Lower lobe of right lung (tissue), 2 donors: Measurements from ENCODE around the gene CPNE5. TPM values are rescaled to one million over a fixed set of nuclear protein-coding genes. Genes with fewer than 3 reads are reported as not detected.
"Not testable (repeated sequence)": the region's sequence is repeated elsewhere in the genome, so short reads cannot be mapped to it uniquely, and the experiment has no call there.

Source experiments
- ATAC-seq, 2 donors: fragments of 200-7000 bp; cut with Tn5 transposase; one replicate each; pipeline ENCODE4 v1.9.1; 2020 to 2022; ENCODE audit warnings: mild to moderate bottlenecking in 2 of 2, moderate library complexity in 2 of 2
- DNase-seq: peaks from one replicate; pipeline ENCODE4 v3.0.0-alpha.2; 2020
- H3K27ac ChIP-seq: fragments of 200-600 bp; one replicate; pipeline ENCODE4 v1.8.0; 2022
- H3K27me3 ChIP-seq: fragments of 200-600 bp; one replicate; pipeline ENCODE4 v1.8.0; 2022; ENCODE audit warnings: low read depth
- H3K36me3 ChIP-seq: fragments of 200-600 bp; one replicate; pipeline ENCODE4 v1.8.0; 2022; ENCODE audit warnings: mild to moderate bottlenecking
- H3K4me1 ChIP-seq: fragments of 200-600 bp; one replicate; pipeline ENCODE4 v1.8.0; 2022
- H3K4me3 ChIP-seq: fragments of 200-600 bp; one replicate; pipeline ENCODE4 v1.8.0; 2022; ENCODE audit warnings: mild to moderate bottlenecking
- H3K9me3 ChIP-seq: fragments of 200-600 bp; one replicate; pipeline ENCODE4 v1.8.0; 2022
- intact Hi-C: fragments of 100-400 bp; cut with DNase I; formaldehyde crosslinking; loops from one replicate; pipeline ENCODE4 v1.11.0; 2022
- total RNA-seq: library from RNA; stranded (reverse); fragmentation: NEBNext Ultra II Directional; extraction: Animal tissue kit (Norgen Biotek cat#: 25700); gene quantifications from one replicate; pipeline ENCODE4 v1.2.1, GENCODE V29; 2021
- TF ChIP-seq, protein P1 (sequence below): fragments of 200-600 bp; IDR thresholded peaks from one replicate; pipeline ENCODE4 v1.8.0; 2022; ENCODE audit warnings: antibody characterized with exemption, mild to moderate bottlenecking
- donor health status: DM: no; HTN: yes; CAD: no; lungs with severe emphysema.

CPNE5 gene
- total RNA-seq, 1 donor from 2014 or later: 2.4 TPM

DNA sequence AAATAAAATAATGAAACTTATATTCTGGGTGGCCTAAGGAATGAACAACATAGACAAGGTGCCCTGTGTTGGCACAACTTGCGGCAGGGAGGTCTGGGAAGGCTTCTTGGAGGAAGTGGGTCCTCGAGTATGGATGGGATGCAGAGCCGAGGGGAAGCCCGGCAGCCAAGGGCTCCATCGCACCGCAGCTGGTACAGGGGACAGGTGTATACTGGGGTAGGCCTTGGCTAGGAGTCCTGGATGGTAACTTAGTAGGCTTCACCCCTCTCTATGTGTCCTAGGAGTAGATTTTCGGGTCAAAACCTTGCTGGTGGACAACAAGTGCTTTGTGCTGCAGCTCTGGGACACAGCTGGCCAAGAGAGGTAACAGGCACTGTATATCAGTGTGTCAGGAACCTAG lies 113.7 kb downstream of the CPNE5 start:
- Histone ChIP-seq H3K9me3 (no peaks in the 10 kb centered on the region), H3K4me3 (no peak overlapping the region), H3K4me1 (no peaks in the 10 kb centered on the region), H3K27me3 (no peaks in the 10 kb centered on the region), H3K36me3 (no peaks in the 10 kb centered on the region), H3K27ac (no peak overlapping the region)
- ATAC-seq (no peak), DNase-seq (peak; percentile 16)
- intact Hi-C loops: no loop called here
- TF ChIP-seq, protein P1, sequence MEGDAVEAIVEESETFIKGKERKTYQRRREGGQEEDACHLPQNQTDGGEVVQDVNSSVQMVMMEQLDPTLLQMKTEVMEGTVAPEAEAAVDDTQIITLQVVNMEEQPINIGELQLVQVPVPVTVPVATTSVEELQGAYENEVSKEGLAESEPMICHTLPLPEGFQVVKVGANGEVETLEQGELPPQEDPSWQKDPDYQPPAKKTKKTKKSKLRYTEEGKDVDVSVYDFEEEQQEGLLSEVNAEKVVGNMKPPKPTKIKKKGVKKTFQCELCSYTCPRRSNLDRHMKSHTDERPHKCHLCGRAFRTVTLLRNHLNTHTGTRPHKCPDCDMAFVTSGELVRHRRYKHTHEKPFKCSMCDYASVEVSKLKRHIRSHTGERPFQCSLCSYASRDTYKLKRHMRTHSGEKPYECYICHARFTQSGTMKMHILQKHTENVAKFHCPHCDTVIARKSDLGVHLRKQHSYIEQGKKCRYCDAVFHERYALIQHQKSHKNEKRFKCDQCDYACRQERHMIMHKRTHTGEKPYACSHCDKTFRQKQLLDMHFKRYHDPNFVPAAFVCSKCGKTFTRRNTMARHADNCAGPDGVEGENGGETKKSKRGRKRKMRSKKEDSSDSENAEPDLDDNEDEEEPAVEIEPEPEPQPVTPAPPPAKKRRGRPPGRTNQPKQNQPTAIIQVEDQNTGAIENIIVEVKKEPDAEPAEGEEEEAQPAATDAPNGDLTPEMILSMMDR: no peak

DNA sequence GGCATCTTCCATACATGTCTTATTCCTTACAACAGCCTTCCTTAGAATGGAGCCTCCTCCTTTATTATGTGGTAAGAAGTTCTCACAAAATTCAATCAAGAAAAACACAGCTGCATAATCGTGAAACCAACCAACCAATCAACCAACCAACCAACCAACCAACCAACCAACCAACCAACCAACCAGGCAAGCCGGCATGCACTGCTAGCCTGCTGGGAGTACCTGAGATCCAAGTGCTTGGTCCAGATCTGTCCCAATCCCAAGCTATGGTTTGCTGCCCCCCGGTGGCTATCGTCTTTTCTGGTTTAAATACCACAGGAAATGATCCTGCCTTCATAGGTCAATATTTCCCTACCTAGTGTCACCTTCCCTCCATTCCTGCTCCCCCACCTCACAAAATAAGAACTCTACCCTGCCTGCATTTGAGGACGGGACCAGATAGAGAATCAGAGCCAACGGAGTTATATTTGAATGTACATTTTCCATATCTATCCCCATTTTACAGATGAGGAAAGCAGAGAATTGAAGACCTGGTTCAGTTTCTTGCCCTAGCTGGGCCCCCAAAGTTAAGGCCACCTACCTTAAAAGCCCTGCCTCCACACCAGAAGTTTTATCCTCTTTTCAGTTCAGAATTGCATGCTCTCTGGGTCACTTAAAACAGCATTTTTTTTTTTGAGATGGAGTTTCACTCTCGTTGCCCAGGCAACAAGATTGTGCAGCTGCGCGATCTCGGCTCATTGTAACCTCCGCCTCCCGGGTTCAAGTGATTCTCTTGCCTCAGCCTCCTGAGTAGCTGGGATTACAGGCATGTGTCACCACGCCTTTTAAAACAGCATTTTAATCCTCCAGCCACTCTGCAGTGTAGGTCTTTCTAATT lies 114.5 kb downstream of the CPNE5 start:
- H3K4me3 ChIP-seq: no peak overlapping the region
- peak; percentile 60 to 76 for ATAC-seq
- H3K9me3 ChIP-seq: no peaks in the 10 kb centered on the region
- H3K27ac ChIP-seq: no peak overlapping the region
- H3K36me3 ChIP-seq: no peaks in the 10 kb centered on the region
- H3K4me1 ChIP-seq: no peaks in the 10 kb centered on the region
- peak; percentile 77 for DNase-seq
- no peaks in the 10 kb centered on the region for H3K27me3 ChIP-seq
- TF ChIP-seq, protein P1: peak; percentile 50
- intact Hi-C loops: no loop called here

DNA sequence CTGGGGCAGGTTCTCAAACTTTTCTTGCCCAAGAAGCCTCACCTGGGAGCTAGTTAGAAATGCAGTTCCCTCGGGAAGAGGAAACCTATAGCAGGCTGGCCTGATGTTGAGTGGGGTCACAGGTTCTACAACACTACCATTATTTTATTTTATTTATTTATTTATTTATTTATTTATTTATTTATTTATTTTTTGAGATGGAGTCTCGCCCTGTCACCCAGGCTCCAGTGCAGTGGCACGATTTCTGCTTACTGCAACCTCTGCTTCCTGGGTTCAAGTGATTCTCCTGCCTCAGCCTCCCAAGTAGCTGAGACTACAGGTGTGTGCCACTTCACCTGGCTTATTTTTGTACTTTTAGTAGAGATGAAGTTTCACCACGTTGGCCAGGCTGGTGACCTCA lies 115.3 kb downstream of the CPNE5 start:
- H3K9me3 ChIP-seq, H3K36me3 ChIP-seq, H3K27ac ChIP-seq, intact Hi-C loops, ATAC-seq, H3K27me3 ChIP-seq, H3K4me3 ChIP-seq, H3K4me1 ChIP-seq: not testable (repeated sequence)
- peak; percentile 7 for DNase-seq

DNA sequence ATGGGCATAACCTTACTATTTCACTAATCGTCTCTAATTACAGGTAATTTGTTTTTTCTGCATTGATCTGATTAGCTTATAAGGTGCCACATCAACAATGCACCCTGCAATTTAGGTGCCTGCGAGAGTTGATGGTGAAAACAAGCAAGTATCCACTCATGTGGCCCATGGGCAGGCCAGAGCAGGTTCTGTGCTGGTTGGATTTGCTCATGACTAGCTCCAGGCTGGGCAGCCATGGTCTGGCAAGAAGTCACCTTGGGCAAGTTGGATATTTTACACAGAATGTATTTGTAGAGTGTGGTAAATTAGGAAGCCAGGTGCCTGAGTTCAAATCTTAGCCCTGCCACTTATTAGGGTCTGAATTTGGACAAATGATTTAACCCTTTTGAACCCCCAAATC lies 116.4 kb downstream of the CPNE5 start:
- intact Hi-C loops: no loop called here
- no peaks in the 10 kb centered on the region for H3K27me3 ChIP-seq
- H3K4me3 ChIP-seq: no peak overlapping the region
- DNase-seq: peak; percentile 28
- no peaks in the 10 kb centered on the region for H3K4me1 ChIP-seq
- H3K27ac ChIP-seq: no peak overlapping the region
- no peak for ATAC-seq
- TF ChIP-seq, protein P1: no peak
- no peaks in the 10 kb centered on the region for H3K9me3 ChIP-seq
- no peaks in the 10 kb centered on the region for H3K36me3 ChIP-seq

DNA sequence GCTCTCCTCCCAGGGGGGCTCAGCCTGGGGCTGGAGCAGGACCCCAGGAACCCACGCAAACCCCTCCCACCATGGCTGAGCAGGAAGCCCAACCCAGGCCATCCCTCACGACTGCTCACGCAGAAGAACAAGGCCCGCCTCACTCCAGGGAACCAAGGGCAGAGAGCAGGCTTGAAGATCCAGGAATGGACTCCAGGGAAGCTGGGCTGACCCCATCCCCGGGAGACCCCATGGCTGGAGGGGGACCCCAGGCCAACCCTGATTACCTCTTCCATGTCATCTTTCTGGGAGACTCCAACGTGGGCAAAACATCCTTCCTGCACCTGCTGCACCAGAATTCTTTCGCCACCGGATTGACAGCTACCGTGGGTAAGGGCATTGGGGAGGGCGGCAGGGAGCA lies 116.9 kb downstream of the CPNE5 start:
- intact Hi-C loops: no loop called here
- no peaks in the 10 kb centered on the region for H3K9me3 ChIP-seq
- no peak overlapping the region for H3K4me3 ChIP-seq
- H3K36me3 ChIP-seq: no peaks in the 10 kb centered on the region
- no peaks in the 10 kb centered on the region for H3K4me1 ChIP-seq
- no peak for ATAC-seq
- H3K27me3 ChIP-seq: no peaks in the 10 kb centered on the region
- H3K27ac ChIP-seq: no peak overlapping the region
- peak; percentile 20 for DNase-seq
- TF ChIP-seq, protein P1: no peak

DNA sequence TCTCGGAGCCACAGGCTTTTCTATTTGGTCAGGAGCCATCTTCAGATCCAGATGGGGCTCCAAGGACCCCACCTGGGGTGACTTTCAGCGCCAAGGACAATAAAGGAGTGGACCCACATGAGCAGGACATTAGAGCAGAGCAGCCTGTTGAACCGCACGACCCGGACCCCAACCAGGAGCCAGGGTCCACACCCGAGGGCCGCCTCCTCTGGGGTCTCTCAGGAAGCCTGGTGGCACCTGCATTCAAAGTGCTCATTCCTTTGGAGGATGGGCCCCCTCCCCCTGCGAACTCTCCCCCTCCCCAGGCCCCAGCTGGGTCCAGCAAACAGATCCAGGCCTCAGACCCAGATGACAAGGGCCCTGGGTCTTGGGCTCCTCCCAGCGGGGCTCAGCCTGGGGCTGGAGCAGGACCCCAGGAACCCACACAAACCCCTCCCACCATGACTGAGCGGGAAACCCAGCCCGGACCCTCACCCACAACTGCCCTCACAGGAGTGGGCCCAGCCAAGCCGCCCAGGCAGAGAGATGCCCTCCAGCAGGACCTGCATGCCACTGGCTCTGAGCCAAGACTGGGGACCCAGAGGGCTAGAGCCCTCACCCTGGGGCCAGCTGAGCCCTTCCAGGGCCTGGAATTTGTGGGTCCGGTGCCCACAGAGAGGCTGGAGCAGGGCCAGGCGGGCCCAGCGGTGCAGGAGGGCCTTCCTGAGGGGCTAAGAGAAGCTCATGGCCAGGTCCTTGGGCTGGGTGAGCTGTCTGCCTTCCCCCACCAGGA lies 117.7 kb downstream of the CPNE5 start:
- ATAC-seq: no peak
- Histone ChIP-seq H3K9me3 (no peaks in the 10 kb centered on the region), H3K4me3 (no peak overlapping the region), H3K27ac (no peak overlapping the region), H3K36me3 (no peaks in the 10 kb centered on the region), H3K27me3 (no peaks in the 10 kb centered on the region), H3K4me1 (no peaks in the 10 kb centered on the region)
- DNase-seq: peak; percentile 32
- TF ChIP-seq, protein P1: no peak
- intact Hi-C loops: no loop called here
